HG03439 (cell line): Measurements from ENCODE around the gene KRT81.
"Not testable (repeated sequence)": the region's sequence is repeated elsewhere in the genome, so short reads cannot be mapped to it uniquely, and the experiment has no call there.

Experiments
- ATAC-seq: cut with Tn5 transposase; IDR thresholded peaks from one replicate; pipeline ENCODE4 v1.9.1; 2021; ENCODE audit warnings: mild to moderate bottlenecking, moderate library complexity; ENCODE audit not compliant: unreplicated experiment

KRT81 gene

DNA sequence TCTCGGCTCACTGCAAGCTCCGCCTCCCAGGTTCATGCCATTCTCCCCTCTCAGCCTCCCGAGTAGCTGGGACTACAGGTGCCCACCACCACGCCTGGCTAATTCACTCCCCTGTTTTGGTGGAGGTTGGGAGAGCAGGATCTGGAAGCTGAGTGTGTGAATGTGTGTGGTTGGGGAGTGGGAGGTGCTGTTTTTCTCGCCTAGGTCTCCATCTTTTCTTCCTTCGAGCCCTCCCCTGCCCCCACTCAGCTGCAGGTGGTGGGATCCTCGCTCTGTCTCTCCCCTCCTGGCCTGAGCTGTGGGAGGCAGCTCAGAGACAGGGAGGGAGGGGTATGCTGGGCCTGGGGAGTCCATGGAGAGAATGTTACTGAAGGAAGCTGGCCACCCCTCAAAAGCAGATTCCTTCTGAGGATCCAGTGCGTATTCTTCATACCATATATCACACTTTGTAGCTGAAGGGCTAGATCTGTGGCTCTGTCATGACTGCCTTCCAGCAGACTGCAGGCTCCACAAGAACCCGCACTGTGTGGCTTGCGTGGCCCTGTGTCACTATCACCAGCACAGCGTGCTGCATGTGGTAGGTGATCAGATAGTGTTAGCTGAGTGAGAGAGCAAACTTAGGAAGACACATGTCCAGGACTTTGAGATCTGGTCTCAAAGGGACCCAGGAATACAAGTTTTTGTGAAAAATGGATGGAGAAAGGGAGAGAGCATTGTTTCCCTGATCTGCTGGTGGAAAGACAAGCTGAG, 27.1 kb upstream of the KRT81 start:
- no peak for ATAC-seq

DNA sequence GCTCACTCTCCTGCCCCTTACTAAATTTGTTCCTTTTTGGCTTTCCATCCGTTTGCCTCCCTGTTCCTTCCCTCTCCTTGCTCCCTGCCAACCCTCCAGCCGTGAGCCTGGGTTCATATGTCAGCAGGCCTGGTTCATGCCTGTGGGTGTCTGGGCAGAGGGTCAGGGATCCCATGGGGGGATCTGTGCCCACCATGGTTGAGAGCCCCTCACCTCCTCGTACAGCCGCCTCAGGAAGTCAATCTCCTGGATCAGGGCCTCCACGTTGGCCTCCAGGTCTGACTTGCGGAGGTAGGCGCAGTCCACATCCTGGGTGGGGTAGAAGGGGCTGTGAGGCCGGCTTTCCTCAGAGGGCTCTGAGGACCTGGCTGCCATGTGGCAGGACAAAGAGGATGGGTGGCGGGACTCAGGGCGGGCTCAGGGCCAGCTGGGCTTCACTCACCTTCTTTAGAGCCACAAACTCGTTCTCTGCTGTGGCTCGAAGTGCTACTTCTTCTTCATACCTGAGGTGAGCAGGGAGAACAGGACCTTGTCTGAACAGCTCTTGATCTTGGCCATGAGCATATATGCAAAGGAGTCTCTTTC, 26.2 kb upstream of the KRT81 start:
- ATAC-seq: no peak

DNA sequence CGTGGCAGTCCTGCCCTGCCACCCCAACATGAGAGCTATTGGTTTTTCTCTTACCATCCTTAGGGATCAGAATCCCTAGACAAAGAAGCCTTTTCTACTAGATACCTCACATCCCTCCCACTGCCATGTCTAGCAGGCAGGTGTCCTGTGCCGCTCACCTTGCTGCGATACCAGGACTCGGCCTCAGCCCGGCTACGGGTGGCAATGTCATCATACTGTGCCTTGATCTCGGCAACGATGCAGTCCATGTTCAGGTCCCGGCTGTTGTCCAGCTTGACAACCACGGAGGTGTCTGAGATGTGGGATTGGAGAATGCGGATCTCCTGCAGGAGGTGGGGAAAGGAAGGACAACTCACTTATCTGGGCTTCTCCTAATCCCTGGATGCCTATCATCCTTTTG, 25.4 kb upstream of the KRT81 start:
- ATAC-seq: no peak

DNA sequence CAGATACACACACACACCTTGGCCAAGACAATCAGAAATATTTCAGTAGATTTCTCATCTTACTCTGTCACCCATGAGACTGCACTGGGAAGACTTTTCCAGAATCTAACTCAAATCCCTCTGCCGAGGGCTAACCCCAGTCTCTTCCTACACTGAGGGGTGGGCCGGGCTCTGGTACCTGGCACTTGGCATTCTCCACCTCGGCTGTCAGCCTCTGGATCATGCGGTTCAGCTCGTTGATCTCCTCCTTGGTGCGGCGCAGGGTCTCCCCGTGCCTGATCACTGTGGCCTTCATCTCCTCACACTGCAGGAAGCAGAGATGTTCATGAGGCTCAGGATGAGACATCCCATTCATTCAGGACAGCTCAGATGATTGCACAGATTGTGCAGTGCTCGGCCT, 25.0 kb upstream of the KRT81 start:
- ATAC-seq: no peak

DNA sequence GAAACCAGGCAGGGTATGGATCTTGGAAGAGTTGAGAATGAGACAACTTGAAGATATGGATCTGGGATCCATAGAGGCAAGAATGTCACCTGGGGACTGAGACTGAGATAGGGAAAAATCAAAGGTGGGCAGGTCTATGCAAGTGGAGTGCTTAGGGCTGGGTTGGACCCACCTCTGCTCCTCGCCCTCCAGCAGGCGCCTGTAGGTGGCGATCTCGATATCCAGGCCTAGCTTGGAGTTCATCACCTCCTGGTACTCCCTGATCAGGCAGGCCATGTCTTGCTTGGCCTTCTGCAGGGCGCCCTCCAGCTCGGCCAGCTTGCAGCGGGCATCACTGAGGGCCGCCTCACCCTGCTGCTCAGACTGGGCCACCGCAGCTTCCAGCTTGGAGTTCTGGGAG, 24.4 kb upstream of the KRT81 start:
- not testable (repeated sequence) for ATAC-seq

DNA sequence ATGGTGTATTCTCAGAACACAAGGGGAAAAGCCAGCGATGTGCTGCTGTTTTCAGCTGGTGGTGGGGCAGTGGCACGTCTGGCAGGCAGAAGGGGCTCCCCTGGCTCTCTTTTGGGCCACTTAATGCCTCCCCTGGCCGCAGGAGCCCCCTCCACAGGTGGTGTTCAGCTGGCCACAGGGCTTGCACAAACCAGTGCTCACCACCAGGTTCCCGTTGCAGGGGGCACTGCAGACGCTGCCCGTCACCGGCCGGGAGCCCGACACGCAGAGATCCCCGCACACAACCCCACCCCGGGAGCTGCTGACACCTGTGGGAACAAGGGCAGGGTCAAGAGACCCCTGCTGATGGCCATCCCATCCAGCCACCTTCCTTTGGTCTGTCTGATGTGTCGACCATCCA, 23.2 kb upstream of the KRT81 start:
- ATAC-seq: no peak

DNA sequence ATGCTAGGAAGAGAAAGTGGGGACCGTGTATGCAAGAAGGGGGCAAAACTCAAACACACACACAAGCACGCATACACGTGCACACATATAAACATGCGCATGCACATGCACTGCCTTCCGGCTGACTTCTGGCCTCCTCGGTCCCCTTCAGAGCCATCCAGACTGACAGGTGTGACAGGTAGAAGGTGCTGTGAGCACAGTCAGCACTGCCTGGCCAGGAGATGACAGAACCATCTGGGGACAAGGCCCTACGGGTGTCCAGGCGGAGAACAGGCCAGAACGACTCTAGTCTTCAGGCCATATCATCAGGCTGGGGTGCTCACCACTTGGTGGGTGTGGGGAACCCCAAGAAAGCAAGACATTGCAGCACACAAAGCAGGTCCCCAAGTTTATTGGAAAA, 22.6 kb upstream of the KRT81 start:
- no peak for ATAC-seq

DNA sequence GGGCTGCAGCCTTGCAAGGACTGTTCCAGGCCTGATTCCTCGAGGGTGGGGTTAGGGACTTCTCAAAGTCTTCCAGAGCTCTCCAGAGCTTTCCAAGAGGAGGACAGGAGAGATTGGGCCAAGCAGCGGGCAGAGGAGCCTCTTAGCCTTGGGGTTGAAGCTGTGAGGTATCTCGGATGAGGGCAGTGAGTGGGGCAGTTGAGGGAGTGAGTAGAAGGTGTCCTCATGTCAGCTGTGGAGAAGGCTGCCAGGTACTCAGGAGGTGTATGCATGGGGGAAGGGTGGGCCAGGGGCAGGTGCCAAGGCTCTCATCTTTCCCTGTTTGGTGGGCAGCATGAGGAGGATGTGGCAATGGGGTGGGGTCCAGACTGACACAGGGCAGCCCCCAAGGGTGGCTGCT, 22.1 kb upstream of the KRT81 start:
- ATAC-seq: no peak

DNA sequence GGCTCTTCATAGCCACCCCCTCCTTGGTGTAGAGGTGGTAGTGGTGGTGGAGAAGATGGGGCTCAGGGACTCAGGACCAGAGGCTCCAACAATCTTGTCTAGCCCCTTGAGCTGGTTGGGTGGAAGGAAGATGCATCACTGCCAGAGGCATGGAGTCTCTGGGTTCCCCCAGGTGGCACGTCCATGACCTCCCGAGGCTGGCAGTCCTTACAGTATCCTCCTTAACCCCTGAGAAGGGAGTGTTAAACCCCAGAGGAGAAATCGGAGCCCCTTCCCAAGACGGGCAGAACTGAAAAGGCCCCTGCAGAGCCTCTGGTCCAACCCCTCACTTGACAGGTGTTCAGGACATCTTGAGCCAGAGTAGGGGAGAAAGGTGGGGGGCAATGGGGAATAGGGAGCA, 20.8 kb upstream of the KRT81 start:
- ATAC-seq: no peak

DNA sequence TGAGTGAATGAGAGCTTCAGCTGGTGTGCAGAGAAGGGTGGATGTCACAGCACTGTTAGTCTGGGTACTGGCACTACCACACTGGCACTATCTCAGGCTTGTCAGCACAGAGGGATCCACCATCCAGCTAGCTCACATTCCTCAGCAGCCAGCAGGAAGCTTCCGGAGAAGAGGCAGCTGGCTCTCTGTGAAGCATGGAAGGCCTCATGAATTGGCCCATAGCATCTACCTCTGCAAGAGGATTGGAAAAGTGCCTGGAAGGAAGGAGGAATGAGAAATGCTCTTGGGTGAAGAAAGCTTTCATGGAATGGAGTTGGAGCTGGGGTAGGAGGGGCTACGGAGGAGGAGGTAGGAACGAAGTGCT, 19.9 kb upstream of the KRT81 start:
- no peak for ATAC-seq

DNA sequence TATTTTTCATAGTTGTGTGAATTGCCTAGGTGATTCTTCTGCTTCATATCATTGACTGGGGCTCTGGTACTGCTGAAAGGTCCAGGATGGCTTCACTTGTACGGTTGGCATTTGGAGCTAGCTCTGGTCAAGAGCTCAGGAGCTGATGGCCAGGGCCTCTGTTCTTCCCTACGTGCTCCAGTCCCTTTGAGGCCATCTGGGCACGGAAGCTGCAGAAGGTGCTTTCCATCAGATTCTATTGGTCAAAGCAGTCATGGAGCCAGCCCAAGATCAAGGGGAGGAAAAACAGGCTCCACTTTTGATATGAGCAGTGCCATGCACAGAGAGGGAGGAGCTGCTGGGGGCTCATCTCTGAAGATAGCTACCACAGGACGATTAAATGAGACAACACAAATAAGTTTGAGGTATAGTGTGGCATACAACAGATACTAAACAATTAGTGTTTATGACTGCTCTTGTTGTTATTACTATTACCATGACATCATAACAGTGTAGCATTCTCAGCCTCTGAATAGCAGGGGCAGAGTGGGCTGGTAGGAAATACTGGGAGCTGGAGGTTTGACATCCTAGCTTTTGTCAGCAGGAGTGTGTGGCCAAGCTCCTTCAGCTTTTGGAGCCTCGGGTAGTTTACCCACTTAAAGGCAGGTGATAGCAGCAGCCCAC, 19.4 kb upstream of the KRT81 start:
- no peak for ATAC-seq

DNA sequence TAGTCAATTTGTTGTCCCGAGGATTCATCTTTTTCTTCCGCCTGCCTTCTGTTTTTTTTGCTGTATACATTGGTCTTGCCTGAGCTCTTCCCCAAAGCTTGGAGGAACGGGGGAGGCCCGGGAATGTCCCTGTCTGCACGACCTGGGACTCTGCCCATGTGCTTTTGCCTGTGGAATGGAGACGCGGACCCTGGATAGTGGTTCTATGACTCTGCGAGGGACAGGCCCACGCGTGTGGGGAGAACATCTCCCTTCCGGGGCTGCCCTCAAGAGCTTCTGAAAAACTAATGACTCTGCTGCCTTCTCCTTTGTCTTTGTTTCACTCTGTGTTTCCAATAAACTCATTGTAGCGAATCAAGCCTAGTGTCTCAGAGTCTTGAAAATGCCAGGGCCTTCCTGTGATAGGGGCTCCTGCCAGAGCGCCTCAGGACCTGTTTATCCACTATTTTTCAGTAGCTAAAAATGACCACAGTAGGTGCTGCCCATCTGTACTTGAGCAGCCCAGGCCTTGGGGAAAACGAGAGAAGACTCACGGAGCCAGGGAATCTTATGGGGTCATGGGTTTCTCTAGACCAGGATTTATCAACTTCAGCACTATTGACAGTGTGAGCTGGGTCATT, 17.6 kb upstream of the KRT81 start:
- no peak for ATAC-seq

DNA sequence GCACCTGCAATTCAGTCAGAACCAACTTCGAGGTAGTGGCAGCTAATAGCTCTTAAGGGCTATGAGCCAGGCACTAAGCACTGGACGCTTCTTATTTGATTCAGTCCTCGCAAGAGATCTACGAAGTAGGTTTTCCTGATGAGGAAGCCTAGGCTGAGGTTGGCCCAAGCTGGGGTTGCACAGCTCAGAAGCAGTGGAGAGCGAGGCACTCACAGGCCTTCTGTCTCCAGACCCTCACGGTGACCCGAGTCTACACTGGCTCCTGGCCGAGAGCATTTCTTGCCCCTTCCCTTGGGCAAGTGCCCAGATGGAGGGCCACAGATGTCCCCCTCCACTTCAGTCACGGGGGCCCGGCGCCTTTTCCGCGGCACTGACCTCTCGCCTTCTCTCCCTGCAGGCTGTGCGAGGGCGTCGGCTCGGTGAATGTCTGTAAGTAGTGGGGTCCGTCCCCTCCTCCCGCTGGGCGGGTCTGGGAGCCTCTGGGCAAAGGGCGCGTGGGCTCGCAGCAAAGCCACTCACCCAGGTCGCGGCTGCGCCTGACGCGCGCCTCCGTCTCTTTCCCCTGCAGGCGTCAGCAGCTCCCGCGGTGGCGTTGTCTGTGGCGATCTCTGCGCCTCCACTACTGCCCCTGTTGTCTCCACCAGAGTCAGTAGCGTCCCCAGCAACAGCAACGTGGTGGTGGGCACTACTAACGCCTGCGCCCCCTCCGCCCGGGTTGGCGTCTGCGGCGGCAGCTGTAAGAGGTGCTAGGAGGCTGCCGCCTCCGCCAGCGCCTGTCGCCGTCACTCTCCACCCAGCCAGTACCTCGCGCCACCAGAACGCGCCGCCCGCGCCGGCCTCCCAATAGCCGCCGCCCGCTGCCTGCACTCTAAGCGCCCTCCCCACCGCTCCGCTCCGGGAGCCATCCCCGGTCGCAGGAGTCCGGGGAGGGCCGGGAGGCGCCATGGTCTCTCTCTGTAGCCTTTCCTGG, 16.8 kb upstream of the KRT81 start:
- no peak for ATAC-seq

DNA sequence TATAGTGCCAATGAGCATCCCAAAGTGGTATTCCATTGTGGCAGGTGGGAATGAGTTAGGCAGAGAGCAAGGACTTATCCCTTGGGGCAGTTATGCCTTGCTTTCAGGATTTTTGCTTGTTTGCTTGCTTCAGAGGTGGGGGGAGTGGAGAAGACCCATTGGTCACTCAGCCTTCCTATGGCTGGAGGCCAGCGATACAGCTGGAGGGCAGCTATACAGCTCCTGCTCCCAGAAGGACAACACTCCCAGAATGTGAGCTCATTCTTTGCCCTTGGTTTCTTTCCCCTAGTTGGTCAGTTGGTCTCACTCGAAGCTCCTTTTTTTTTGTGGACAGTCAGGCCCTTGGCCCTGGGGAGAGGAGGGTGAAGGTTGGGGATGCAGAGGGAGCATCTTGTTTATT, 15.4 kb upstream of the KRT81 start:
- no peak for ATAC-seq

DNA sequence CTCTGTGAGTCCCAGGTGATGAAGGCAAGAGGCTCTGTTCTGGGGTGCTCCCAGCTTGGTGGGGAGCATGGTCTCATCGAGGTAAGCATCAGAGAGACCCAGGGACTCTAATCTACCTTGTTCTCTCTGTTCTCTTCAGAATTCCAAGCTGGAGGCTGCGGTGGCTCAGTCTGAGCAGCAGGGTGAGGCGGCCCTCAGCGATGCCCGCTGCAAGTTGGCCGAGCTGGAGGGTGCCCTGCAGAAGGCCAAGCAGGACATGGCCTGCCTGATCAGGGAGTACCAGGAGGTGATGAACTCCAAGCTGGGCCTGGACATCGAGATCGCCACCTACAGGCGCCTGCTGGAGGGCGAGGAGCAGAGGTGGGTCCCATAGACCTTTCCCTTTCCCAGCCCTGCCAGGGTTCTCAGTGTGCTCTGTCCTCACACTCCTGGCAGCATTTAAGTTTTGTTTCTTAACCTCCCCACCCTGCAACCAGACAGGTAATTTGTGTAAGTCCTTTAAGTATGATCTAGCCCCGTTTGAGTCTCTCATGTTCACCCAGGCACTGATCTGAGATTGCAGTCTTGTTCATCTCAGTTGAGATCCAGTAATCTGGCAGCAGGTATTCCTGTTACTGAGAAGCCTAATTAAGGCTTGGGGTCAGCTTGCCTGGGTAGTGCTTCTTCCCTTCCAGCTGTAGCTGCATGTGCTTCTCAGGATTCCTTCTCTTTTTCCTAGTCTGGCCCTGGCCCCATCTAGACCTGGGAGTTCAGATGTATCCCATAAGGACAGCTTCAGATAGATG, 14.8 kb upstream of the KRT81 start:
- ATAC-seq: no peak

DNA sequence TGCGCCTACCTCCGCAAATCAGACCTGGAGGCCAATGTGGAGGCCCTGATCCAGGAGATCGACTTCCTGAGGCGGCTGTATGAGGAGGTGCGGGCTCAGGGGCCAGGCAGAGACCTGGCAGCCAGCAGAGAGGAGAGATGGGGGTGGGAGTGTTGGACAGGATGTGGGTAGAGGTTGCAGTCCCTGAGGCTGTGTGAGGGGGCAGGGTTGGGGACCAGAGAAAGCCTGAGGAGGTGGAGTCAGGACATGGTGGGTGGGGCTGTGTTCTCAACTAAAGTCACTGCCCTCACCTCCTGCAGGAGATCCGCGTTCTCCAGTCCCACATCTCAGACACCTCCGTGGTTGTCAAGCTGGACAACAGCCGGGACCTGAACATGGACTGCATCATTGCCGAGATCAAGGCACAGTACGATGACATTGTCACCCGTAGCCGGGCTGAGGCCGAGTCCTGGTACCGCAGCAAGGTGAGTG, 13.6 kb upstream of the KRT81 start:
- ATAC-seq: not testable (repeated sequence)

DNA sequence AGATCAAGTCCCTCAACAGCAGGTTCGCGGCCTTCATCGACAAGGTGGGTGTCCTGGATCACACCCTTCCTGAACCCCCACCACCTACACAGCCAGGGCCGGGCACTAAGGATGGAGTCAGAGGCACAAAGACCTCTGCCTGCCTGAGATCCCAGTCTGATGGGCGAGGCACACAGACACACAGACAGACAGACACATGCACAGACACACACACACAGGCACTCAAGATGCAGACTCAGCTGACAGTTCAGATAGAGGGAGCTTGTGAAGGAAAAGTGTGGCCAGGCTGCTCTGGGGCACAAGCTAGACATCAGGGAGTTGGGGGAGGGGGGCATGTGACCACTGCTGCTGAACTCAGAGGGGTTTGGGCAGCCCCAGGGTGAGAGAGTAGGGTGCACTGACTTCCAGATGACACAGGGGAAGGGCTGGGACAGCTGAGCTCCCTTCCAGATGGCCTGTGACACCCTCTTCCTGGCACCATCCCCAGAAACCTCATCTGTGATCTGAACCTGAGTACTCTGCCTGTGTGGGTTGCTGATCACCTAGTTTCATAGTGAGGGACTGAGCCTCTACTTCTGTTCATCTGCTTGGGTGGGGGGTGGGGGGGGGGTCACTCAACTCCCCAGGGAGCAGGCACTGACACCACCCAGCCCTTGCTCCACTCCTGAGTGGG, 11.0 kb upstream of the KRT81 start:
- ATAC-seq: not testable (repeated sequence)

DNA sequence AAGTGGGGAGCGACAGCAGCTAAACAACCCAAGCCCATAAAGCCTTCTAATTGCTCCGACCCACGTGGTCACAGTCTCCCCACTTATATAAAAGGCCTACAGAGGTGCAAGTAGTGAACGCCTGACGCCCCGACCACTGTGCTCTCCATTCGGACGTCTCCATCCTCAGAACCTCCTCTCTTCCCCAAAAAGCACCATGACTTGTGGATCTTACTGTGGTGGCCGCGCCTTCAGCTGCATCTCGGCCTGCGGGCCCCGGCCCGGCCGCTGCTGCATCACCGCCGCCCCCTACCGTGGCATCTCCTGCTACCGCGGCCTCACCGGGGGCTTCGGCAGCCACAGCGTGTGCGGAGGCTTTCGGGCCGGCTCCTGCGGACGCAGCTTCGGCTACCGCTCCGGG, 10.4 kb upstream of the KRT81 start:
- ATAC-seq: not testable (repeated sequence)
